ENCODE measurements around the gene FTCD. TPM values are rescaled to one million over a fixed set of nuclear protein-coding genes. Genes with fewer than 3 reads are reported as not detected.

FTCD gene
- total and polyA plus RNA-seq, 2 donors (not counting 3 experiments of a cell fraction or from before 2014, with no cell fraction given), result 0.06 to 1.2 TPM

GRCh38 chr21:46145159-46145839 lies 10.1 kb downstream of the FTCD start:
- intact Hi-C loops (cut with micrococcal nuclease), result loop anchor here (5.0 kb wide), 1 partner anchor 82 kb away; the partner anchor contains the start of gene LSS
- Histone ChIP-seq H3K79me2 (ENCODE audit: control insufficient read depth, insufficient read depth, low read length) (no peaks in the 10 kb centered on the region), H3K4me2 (ENCODE audit: insufficient read depth, low read length) (no peak overlapping the region), H3K4me1 (ENCODE audit: control insufficient read depth, extremely low read depth, insufficient read depth, low read length) (peaks cover 3% of the 10 kb centered on the region), H3K9ac (replicated peaks; ENCODE audit: extremely low read depth, insufficient read depth, low read length) (no peak overlapping the region), H4K20me1 (replicated peaks; ENCODE audit: control insufficient read depth, extremely low read depth, insufficient read depth, low read length) (no peaks in the 10 kb centered on the region), H3K36me3 (ENCODE audit: control insufficient read depth in 2 of 2, extremely low read depth in 1 of 2, insufficient read depth in 2 of 2, low read length in 2 of 2) (no peaks in the 10 kb centered on the region), H3K27ac (ENCODE audit: insufficient read depth, low read depth, low read length) (no peak overlapping the region), H3K27me3 (ENCODE audit: control insufficient read depth in 2 of 2, insufficient read depth in 2 of 2, low read length in 2 of 2) (peaks cover 0 to 2% of the 10 kb centered on the region in 2 experiments), H3K9me1 (replicated peaks; ENCODE audit: control insufficient read depth, extremely low read depth, insufficient read depth, low read length) (no peaks in the 10 kb centered on the region), H2AFZ (ENCODE audit: low read depth, low read length) (no peak overlapping the region), H3K4me3 (replicated peaks in 1 of 3; ENCODE audit: insufficient read depth in 1 of 3, low read depth in 1 of 3, low read length in 3 of 3) (no peak overlapping the region), H3K9me3 (replicated peaks; ENCODE audit: control insufficient read depth, insufficient read depth, low read length) (no peaks in the 10 kb centered on the region)
- ChIA-PET POLR2A (no interaction called here), CTCF (no interaction called here)
- no peak for DNase-seq (ENCODE audit: low read depth, low spot score)
- no peak for FAIRE-seq
- TF ChIP-seq, protein P1, sequence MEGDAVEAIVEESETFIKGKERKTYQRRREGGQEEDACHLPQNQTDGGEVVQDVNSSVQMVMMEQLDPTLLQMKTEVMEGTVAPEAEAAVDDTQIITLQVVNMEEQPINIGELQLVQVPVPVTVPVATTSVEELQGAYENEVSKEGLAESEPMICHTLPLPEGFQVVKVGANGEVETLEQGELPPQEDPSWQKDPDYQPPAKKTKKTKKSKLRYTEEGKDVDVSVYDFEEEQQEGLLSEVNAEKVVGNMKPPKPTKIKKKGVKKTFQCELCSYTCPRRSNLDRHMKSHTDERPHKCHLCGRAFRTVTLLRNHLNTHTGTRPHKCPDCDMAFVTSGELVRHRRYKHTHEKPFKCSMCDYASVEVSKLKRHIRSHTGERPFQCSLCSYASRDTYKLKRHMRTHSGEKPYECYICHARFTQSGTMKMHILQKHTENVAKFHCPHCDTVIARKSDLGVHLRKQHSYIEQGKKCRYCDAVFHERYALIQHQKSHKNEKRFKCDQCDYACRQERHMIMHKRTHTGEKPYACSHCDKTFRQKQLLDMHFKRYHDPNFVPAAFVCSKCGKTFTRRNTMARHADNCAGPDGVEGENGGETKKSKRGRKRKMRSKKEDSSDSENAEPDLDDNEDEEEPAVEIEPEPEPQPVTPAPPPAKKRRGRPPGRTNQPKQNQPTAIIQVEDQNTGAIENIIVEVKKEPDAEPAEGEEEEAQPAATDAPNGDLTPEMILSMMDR (IDR thresholded peaks at IDR 0.05; ENCODE audit: extremely low read depth in 1 of 2, insufficient read depth in 1 of 2, low read depth in 1 of 2, low read length in 2 of 2), result no peak
- no peak for TF ChIP-seq MYC (IDR thresholded peaks at IDR 0.05; ENCODE audit: low read depth, low read length)
- TF ChIP-seq JUN (IDR thresholded peaks at IDR 0.05; ENCODE audit: borderline replicate concordance, insufficient read depth, insufficient read length, low read depth), result no peak
- no peak for TF ChIP-seq POLR2A (IDR thresholded peaks at IDR 0.05; ENCODE audit: low read depth, low read length)
- TF ChIP-seq POLR2AphosphoS5 (IDR thresholded peaks at IDR 0.05; ENCODE audit: insufficient read depth, low read depth, low read length), result no peak
- no peak for TF ChIP-seq GATA2 (IDR thresholded peaks at IDR 0.05; ENCODE audit: insufficient read depth, insufficient read length, low read depth, low read length)
- TF ChIP-seq EZH2 (IDR thresholded peaks at IDR 0.05; ENCODE audit: borderline replicate concordance, low read depth, low read length, severe bottlenecking), result no peak
- no peak for TF ChIP-seq FOS (IDR thresholded peaks at IDR 0.05; ENCODE audit: borderline replicate concordance, insufficient read depth, low read length)
- TF ChIP-seq MAX (IDR thresholded peaks at IDR 0.05; ENCODE audit: insufficient read depth, insufficient read length), result no peak
- no TSS peak for BruUV-seq (replicated peaks)
- dilution Hi-C loops (cut with MboI; ENCODE audit: extremely low pct_ligation_motif_present, low sequenced_read_pairs), result no loop called here

Measured in endothelial cell of umbilical vein (primary cell).